ENCODE results near the gene TNS3.

Gene TNS3

DNA sequence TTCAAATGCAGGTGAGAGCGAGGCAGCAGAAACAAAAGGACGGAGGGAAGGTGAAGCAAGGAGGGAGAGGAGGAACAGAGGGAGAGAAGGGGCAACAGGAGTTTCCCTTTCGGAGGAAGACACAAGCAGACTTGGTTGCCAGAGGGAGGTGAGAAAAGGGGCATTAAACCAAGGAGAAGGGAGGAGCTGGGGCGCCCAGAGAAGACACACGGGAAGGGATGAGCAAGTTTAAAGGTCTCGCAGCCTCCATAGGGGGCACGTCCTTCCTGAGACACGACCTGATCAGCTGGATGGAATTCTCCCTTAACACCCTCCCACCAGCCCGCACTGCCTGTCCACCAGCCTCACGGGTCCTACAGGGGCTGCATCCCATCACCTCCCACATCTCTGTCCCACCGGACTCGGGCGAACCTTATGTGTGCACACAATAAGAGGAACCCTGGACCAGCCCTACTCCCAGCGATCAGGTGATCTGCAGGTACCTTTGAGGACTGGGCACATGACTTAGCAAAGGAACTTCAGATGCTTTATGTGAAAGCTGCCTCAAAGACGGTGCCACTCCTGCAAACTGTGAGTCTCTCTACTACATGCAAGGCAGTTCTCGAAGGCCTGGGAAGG is 251.2 kb downstream of the TNS3 start:
- TF ChIP-seq, protein P1, sequence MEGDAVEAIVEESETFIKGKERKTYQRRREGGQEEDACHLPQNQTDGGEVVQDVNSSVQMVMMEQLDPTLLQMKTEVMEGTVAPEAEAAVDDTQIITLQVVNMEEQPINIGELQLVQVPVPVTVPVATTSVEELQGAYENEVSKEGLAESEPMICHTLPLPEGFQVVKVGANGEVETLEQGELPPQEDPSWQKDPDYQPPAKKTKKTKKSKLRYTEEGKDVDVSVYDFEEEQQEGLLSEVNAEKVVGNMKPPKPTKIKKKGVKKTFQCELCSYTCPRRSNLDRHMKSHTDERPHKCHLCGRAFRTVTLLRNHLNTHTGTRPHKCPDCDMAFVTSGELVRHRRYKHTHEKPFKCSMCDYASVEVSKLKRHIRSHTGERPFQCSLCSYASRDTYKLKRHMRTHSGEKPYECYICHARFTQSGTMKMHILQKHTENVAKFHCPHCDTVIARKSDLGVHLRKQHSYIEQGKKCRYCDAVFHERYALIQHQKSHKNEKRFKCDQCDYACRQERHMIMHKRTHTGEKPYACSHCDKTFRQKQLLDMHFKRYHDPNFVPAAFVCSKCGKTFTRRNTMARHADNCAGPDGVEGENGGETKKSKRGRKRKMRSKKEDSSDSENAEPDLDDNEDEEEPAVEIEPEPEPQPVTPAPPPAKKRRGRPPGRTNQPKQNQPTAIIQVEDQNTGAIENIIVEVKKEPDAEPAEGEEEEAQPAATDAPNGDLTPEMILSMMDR (IDR thresholded peaks at IDR 0.05; ENCODE audit: extremely low read depth, insufficient read depth, missing control alignments), result no peak
- no peak for DNase-seq (ENCODE audit: low spot score)
- in situ Hi-C loops (cut with MboI; ENCODE audit: low pct_unique_long_range_greater_than_20kb, low sequenced_read_pairs, unreplicated experiment), result no loop called here

DNA sequence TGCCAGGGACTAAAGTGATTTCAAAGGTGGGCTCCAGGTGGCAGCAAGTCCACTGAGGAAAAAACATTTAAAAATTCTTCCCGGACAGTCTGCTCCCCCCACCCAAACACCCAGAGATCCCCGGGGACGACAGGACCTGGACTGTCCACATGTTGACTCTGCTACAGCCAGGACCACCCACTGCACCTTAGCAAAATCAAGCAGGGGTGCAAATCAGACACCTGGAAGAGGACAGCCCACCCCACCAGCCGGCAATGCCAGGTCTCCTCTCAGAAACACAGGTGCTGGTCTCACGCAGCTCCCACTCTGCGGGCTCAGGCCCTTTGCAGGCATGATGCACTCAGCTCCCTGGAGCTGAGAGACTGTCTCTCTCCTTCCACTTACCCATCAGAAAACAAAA is 251.9 kb downstream of the TNS3 start:
- in situ Hi-C loops (cut with MboI; ENCODE audit: low pct_unique_long_range_greater_than_20kb, low sequenced_read_pairs, unreplicated experiment), result no loop called here
- TF ChIP-seq, protein P1 (IDR thresholded peaks at IDR 0.05; ENCODE audit: extremely low read depth, insufficient read depth, missing control alignments), result no peak
- no peak for DNase-seq (ENCODE audit: low spot score)

DNA sequence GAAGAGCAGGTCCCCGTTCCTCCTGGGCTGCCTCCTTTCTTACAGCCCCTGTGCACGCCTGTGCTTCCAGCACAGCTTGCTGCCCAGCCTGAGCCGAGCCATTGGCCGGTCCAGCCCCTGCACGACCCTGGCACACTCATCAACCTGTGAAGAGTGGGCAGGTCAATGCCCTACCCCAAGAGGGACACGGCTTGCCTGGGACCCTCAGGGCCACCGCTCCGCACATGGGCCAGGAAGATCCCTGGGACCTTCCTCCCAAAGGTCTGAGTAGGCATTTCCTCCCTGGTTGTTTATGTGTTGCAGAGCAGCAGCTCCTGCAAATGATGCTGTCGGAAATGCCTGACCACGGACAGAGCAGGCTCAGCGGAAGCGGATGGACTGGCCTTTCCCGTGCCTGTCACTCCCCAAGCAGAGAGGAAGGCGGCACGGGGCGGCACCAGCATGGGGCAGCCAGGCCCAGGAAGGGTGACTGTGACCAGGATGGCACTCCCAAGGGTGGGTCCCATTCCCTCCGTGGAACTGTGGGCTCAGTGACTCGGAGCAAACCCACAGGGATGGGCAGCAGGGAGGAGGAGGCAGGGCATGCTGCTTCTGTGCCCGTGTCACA is 252.5 kb downstream of the TNS3 start:
- no peak for DNase-seq (ENCODE audit: low spot score)
- TF ChIP-seq, protein P1 (IDR thresholded peaks at IDR 0.05; ENCODE audit: extremely low read depth, insufficient read depth, missing control alignments), result no peak
- in situ Hi-C loops (cut with MboI; ENCODE audit: low pct_unique_long_range_greater_than_20kb, low sequenced_read_pairs, unreplicated experiment), result no loop called here

DNA sequence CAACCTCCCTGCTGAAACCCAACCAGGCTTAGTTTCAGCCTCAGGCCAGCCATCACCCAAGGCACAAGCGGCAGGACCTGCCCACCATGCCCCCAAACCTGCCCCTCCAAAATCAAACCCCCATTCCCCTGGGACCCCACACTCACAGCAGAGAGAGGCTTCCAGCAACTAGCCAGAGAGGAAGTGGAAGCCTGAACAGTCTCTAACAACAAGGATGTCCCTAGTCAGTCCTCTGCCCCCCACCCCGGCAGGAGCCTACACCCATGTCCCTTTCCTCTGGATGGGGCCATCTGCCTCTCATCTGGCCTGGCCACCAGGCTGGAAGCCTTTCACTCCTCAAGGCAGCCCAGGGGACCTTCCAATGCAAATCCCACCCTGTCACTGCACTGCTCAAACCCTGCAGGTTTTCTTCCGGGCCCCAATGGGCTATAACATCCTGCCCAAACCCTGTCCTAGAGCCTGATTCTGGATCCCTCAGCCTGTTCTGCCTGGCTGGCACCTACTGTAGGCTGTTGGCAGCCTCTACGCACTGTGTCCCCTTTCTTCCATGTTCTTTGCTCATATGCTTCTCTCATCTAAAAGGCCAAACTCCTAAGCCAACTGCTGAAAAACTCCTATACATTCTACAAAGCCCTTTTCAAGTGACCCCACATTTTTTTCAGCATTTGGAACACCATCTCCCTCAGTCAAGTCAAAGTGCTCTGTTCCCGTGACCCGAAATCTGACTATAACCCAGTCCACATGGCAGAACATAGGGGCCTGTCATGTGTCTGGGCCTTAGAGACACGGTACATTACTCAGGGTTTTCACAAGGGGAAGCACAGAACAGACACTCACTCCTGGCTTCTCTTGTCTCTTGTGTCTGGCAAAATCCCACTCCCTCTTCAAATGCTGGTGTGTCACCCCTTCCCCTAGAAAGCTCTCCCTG is 253.3 kb downstream of the TNS3 start:
- peak; percentile 6 for DNase-seq (ENCODE audit: low spot score)
- TF ChIP-seq, protein P1 (IDR thresholded peaks at IDR 0.05; ENCODE audit: extremely low read depth, insufficient read depth, missing control alignments), result no peak

DNA sequence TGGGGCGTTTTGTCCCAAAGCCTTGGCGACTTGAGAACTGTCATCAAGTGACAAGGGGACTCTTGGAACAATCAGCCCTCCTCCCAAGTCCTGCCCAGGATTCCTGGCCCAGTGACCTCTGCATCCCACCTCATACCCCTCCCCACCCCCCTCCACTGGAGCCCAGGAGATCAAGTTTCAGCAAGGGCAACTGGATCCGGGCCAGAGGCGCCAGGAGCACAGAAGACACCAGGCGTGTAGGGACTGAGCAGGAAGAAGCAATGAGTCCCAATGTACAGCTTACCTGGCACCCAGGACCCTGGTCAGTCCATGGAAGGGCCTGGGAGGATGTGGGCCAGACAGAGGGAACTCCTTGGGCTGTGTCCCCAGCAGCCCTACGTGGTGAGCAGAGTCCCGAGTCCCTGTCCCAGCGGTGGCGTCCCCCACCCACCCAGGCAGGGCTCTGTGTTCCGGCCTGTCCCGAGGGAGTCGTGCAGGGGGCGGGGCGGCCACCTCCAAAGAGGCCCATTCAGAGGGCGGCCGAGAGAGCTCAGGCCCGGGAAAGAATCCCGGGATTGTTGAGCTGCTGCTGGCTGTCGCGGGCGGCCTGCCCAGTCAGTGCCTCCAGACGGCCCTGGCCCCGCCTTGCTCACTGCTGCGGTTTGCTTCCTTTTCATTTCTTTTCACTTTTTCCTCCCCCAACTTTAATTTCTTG is 254.1 kb downstream of the TNS3 start:
- no peak for DNase-seq (ENCODE audit: low spot score)
- TF ChIP-seq, protein P1 (IDR thresholded peaks at IDR 0.05; ENCODE audit: extremely low read depth, insufficient read depth, missing control alignments), result no peak
- in situ Hi-C loops (cut with MboI; ENCODE audit: low pct_unique_long_range_greater_than_20kb, low sequenced_read_pairs, unreplicated experiment), result no loop called here

More for the DNA sequence above, 253.3 kb downstream of the TNS3 start:
- in situ Hi-C loops (cut with MboI; ENCODE audit: low pct_unique_long_range_greater_than_20kb, low sequenced_read_pairs, unreplicated experiment), result no loop called here

DNA sequence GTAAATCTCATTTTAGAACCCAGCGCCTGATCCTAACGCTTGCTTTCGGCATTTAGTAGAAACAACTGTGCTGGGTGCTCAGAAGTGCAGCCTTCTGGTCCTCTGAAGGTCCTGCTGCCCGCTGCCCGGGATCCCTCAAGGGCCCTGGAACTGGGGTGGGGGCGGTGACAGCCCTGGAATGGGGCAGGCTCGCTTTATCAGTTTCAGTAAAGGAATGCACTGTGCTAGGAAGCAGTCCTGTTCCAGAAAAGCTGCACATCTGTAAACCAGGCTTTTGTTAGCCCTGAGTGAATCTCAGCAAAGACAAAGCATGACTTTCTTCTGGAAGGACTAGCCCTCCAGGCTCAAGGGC is 254.6 kb downstream of the TNS3 start:
- in situ Hi-C loops (cut with MboI; ENCODE audit: low pct_unique_long_range_greater_than_20kb, low sequenced_read_pairs, unreplicated experiment), result no loop called here
- TF ChIP-seq, protein P1 (IDR thresholded peaks at IDR 0.05; ENCODE audit: extremely low read depth, insufficient read depth, missing control alignments), result no peak
- DNase-seq (ENCODE audit: low spot score), result no peak
